ENCODE results near the gene PRKD1.

PRKD1 gene

DNA sequence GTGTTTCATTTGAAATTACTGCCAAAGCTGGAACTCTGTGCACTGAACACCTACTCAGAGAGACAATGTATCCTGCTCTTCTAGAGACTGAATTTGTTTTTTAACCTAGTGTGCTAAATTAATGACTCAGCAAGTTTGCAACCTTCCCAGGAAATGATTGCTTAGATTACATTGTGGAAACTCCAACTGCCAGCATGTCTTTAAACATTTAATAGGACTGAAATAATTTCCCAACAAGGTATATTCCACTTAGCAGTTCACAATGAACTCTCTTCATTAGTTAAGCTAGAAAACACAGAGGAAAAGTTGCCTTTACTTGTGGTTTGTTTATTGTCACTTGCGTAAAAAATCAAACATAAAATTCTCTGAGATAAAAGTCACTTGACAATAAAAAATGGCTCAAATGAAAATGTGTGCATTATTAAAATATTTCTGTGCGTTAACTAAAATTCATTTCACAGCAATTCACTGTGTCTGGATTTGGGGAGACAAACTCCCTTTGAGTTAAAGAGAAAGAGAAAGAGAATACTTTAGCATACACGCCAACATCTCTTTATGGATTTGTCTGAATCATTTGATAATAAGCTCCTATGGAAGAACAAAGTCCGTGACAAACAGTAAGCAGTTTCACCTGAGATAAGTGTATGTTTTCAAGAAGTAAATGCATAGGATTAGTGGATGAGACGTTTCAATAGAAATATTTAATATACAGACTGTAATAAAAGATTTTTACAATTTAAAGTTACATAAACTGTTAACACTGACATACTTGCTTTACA is 284.0 kb downstream of the PRKD1 start:
- Mint-ChIP-seq H3K4me1 (no peaks in the 10 kb centered on the region), H3K36me3 (peaks cover 5% of the 10 kb centered on the region), H3K27ac (no peak overlapping the region), H3K4me3 (no peak overlapping the region), H3K27me3 (no peaks in the 10 kb centered on the region), H3K9me3 (peaks cover 11% of the 10 kb centered on the region)
- ATAC-seq: no peak

DNA sequence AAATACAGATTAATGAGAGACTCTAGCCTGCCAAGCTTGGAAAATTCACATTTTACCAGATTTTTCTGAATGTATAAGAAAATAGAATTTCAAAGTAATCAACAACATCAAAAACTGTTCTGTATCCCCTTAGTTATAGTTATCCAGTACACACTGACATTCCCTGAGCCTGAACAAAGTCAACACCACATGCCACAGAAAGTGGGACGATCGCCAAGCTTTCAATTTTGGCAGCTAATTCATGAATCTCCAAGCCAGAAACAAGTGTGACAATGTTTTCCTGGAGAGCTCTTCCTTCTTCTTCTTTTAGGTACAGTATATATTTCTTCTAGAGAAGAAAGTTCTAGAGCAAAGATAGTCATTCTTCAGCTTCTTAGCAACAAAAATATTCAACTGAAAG is 290.2 kb downstream of the PRKD1 start:
- H3K27ac Mint-ChIP-seq: no peak overlapping the region
- no peak overlapping the region for H3K4me3 Mint-ChIP-seq
- no peak for ATAC-seq
- no peaks in the 10 kb centered on the region for H3K4me1 Mint-ChIP-seq
- H3K27me3 Mint-ChIP-seq: no peaks in the 10 kb centered on the region
- no peaks in the 10 kb centered on the region for H3K9me3 Mint-ChIP-seq
- H3K36me3 Mint-ChIP-seq: no peaks in the 10 kb centered on the region

DNA sequence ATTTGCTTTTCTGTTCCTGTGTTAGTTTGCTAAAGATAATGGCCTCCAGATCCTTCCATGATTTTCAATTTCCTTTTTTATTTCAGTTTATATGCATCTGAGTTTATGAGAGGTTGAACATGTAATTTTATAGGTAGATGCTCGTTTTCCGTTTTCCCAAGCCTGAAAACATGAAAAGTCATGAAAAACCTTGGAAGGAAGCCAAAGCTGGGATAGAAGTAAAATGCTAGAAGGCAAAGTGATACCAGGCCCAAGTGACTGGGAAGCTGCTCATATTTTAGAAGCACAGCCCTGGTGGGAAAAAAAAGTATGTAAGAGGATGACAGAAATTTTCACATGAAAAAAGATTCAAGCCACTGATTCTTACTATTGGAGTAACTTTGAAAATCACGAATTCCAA is 290.8 kb downstream of the PRKD1 start:
- Mint-ChIP-seq H3K4me3 (no peak overlapping the region), H3K4me1 (no peaks in the 10 kb centered on the region), H3K27ac (no peak overlapping the region), H3K27me3 (no peaks in the 10 kb centered on the region), H3K36me3 (no peaks in the 10 kb centered on the region), H3K9me3 (no peaks in the 10 kb centered on the region)
- ATAC-seq: no peak

DNA sequence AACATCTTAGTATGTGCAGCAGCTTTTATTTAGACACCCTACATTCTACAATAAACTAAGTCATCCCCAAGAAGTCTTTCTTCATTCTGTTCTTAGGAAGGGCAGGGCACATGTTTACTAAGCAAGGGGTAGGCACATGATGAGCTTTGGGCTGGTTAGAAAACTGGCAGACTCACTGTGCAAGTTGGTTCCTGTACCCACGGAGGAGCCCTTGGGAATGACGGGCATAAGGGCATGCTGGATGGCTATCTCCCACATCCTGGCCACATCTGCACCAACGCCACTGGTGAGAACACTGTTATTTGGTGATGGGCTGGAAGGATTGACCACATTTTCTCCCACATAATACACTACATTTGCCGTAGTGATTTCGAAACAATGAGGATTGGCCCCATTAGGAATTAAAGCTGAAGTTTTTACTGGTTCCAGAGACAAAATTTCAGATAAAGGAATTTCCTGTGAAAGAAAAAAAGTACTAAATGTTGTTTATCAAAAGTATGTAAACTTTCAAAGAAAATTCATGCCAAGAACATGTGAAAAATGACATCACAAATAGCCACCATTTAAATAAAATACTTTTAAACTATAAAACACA is 297.0 kb downstream of the PRKD1 start:
- no peak for ATAC-seq
- Mint-ChIP-seq H3K27ac (no peak overlapping the region), H3K9me3 (no peaks in the 10 kb centered on the region), H3K4me1 (no peaks in the 10 kb centered on the region), H3K36me3 (no peaks in the 10 kb centered on the region), H3K27me3 (no peaks in the 10 kb centered on the region), H3K4me3 (no peak overlapping the region)

DNA sequence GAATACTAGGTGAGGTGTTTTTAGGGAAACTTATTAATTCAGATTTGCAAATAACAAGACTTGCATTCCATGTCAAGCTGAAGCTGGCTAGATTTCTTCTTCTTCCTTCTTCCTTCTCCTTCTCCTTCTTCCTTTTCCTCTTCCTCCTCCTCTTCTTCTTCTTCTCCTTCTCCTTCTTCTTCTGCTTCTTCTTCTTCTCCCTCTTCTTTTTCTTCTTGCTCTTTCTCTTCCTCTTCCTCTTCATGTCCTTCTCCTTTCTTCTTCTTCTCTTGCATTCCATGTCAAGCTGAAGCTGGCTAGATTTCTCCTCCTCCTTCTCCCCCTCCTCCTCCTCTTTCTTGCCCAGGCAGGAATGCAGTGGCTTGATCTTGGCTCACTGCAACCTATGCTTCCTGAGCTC is 297.8 kb downstream of the PRKD1 start:
- Mint-ChIP-seq H3K27ac (no peak overlapping the region), H3K4me1 (no peaks in the 10 kb centered on the region), H3K4me3 (no peak overlapping the region), H3K9me3 (no peaks in the 10 kb centered on the region), H3K36me3 (no peaks in the 10 kb centered on the region), H3K27me3 (no peaks in the 10 kb centered on the region)
- ATAC-seq: no peak

DNA sequence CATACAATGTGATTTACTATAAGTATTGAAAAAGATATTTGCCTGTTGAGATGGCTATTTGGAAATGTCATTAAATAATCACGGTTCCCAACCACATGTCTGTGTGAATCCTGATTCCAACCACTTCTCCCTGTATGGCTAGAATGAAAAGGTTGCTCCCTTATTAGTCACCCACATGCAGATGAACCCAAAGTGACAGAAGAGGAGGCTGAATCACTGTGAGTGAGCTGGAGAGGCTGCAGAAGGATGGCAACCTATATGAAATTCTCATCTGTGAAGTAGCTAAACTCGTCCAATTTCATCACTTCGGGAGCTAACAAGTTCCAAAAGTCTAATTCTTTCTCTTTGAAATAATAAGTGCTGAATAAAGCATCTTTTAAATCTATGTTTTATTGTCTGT is 300.5 kb downstream of the PRKD1 start:
- H3K27ac Mint-ChIP-seq: no peak overlapping the region
- no peak overlapping the region for H3K4me3 Mint-ChIP-seq
- H3K36me3 Mint-ChIP-seq: no peaks in the 10 kb centered on the region
- no peaks in the 10 kb centered on the region for H3K9me3 Mint-ChIP-seq
- H3K4me1 Mint-ChIP-seq: no peaks in the 10 kb centered on the region
- H3K27me3 Mint-ChIP-seq: no peaks in the 10 kb centered on the region
- ATAC-seq: no peak

DNA sequence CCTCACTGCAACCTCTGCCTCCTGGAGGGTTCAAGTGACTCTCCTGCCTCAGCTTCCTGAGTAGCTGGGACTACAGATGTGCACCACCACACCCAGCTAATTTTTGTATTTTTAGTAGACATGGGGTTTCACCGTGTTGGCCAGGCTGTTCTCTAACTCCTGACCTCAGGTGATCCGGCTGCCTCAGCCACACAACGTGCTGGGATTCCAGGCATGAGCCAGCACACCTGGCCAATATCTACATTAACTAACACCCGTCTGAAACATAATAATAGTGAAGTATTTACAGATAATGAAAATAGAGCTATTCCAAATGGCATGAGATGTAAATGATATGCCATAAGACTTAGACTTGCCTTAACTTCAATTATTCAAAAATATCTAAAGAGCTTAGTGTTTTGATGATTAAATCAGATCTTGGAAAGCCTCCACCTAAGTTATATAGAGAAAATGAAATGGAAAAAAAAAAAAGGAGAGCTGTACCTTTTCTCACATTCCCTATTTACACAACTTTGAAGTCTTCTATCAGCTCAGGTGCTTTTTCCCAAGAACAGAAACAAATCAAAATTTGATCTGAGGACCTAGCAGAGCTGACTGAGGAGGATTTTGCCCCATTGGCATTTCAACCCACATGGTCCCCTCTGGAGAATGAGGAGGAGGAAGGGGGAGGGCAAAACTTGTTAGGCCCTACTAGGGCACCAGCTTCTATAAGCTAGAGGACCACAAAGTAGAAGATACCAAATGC is 309.2 kb downstream of the PRKD1 start:
- Mint-ChIP-seq H3K36me3 (peaks cover 8% of the 10 kb centered on the region), H3K27ac (no peak overlapping the region), H3K9me3 (peaks cover 17% of the 10 kb centered on the region), H3K27me3 (no peaks in the 10 kb centered on the region), H3K4me3 (no peak overlapping the region), H3K4me1 (no peaks in the 10 kb centered on the region)
- no peak for ATAC-seq

DNA sequence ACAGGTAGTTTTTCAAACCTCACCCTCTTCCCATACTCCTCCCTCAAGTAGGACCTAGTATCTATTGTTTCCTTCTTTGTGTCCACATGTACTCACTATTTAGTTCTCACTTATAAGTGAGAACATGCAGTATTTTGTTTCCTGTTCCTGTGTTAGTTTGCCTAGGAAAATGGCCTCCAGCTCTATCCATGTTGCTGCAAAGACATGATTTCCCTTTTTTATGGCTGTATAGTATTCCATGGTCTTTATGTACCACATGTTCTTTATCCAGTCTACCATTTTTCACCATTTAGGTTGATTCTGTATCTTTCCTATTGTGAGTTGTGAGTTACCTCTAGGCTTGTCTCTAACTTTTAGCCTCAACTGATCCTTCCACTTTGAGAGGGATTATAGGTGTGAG is 310.7 kb downstream of the PRKD1 start:
- H3K36me3 Mint-ChIP-seq: peaks cover 8% of the 10 kb centered on the region
- no peaks in the 10 kb centered on the region for H3K4me1 Mint-ChIP-seq
- H3K27me3 Mint-ChIP-seq: no peaks in the 10 kb centered on the region
- H3K9me3 Mint-ChIP-seq: peaks cover 17% of the 10 kb centered on the region
- no peak overlapping the region for H3K27ac Mint-ChIP-seq
- ATAC-seq: no peak
- no peak overlapping the region for H3K4me3 Mint-ChIP-seq

DNA sequence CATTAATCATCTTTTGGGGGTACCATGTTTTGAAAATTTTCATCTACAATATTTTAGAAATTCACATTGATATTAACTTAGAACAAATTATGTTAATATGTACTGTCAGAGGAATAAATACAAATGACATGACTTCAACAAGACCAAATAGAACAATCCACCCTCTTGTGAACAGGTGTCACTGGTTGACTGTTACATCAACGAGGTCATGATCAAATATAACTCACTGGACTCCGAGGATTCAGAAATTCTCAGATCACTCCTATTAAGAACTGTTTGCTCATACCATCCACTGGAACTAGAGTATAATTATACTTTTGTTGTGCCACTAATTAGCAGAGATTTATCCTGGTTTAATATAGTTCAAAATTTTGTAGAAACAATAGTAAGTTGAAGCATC is 318.8 kb downstream of the PRKD1 start:
- Mint-ChIP-seq H3K27ac (no peak overlapping the region), H3K27me3 (no peaks in the 10 kb centered on the region)

DNA sequence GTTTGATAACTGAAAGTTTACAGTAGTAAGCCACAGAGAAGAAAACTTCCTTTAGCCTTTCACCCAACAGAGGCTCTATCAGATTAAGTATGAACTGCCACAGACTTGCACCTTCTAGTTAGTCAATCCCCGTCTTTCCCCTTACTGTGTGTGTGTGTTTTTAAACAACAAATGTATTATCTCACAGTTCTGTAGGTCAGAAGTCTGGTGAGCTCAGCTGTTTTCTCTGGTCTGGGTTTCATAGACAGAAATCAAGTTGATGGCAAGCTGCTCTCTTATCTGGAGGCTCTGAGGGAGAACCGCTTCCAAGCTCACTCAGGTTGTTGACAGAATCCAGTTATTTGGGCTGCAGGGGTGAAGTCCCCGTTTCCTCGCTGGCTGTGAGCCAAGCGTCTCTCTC is 320.5 kb downstream of the PRKD1 start:
- H3K27ac Mint-ChIP-seq: no peak overlapping the region
- H3K36me3 Mint-ChIP-seq: no peaks in the 10 kb centered on the region
- no peaks in the 10 kb centered on the region for H3K4me1 Mint-ChIP-seq
- H3K27me3 Mint-ChIP-seq: no peaks in the 10 kb centered on the region
- no peak for ATAC-seq
- peaks cover 5% of the 10 kb centered on the region for H3K9me3 Mint-ChIP-seq
- no peak overlapping the region for H3K4me3 Mint-ChIP-seq

More for the DNA sequence above, 318.8 kb downstream of the PRKD1 start:
- Mint-ChIP-seq H3K4me1 (no peaks in the 10 kb centered on the region), H3K9me3 (peaks cover 5% of the 10 kb centered on the region), H3K36me3 (no peaks in the 10 kb centered on the region), H3K4me3 (no peak overlapping the region)
- ATAC-seq: no peak

DNA sequence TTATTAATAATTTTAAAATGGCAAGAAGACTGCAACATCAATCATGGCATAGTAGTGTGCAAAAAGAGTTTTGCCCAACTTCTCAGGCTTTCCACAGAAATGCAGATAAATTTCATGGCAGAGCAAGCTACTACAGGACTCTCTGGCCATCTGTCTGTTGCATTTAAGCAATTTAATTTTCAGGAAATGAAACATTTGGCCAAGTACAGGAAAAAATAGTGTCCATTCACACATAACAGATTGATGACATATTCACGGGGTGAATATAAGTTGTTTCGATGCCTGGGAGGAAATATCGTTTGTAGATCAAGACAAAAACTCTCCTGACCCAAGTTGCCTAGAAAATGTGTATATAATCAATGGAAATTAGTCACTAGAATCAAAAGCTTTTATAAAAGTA is 324.0 kb downstream of the PRKD1 start:
- H3K9me3 Mint-ChIP-seq: peaks cover 5% of the 10 kb centered on the region
- no peaks in the 10 kb centered on the region for H3K36me3 Mint-ChIP-seq
- no peak for ATAC-seq
- no peak overlapping the region for H3K4me3 Mint-ChIP-seq
- H3K27ac Mint-ChIP-seq: no peak overlapping the region
- H3K4me1 Mint-ChIP-seq: no peaks in the 10 kb centered on the region
- no peaks in the 10 kb centered on the region for H3K27me3 Mint-ChIP-seq

DNA sequence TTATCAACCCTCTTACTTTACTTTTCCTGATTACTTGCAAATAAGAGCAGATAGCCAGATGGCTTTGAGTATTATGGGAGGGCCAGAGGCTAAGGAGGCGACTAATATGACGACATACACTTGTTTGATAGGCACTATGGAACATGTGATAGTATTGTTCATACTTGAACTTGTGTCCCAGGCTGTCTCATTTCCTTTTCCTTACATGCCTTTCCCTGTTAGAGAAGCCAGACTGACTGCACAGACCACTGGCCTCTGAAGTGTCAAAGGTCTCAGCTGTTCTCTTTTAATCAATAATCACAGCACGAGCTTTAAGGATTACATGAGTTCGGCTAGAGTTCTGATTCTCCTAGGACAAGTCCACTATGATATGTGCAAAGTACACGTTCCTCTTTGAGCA is 326.0 kb downstream of the PRKD1 start:
- Mint-ChIP-seq H3K36me3 (no peaks in the 10 kb centered on the region), H3K27me3 (no peaks in the 10 kb centered on the region), H3K4me3 (no peak overlapping the region), H3K27ac (no peak overlapping the region), H3K9me3 (peaks cover 5% of the 10 kb centered on the region), H3K4me1 (no peaks in the 10 kb centered on the region)
- ATAC-seq: no peak

DNA sequence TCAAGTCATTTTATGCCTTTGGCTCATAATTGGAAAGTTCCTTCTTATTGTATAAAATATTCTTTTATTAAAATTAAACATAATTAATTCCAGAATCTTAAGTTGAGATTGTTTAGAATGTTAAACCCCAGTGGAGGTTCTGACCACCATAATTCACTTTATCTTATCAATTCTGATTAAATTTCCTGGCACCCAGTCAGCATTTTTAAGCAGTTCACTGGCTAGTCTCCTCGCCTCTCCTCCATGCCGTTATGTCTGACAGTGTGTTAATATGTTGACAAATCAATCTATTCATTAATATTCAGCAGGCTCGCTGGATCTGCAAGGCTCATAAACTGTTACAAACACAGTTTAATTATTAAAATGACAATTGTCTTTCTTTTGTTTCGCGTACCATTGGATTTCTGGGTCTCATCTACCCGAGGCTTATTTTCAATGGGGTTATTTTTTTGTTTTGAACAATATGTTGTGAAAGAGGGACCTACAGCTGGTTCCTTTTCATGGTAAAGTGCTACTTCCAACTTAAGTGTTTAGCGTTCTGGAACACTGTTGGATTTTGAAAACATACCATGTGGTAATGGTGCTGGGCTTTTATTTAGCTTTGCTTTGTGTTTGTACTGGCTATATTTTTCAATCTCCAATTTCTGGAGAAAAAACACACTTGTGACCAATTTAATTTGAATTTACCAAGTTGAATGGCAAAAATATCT is 339.7 kb downstream of the PRKD1 start:
- Mint-ChIP-seq H3K4me1 (no peaks in the 10 kb centered on the region), H3K27me3 (no peaks in the 10 kb centered on the region), H3K9me3 (no peaks in the 10 kb centered on the region), H3K27ac (no peak overlapping the region), H3K36me3 (no peaks in the 10 kb centered on the region), H3K4me3 (no peak overlapping the region)
- ATAC-seq: no peak

DNA sequence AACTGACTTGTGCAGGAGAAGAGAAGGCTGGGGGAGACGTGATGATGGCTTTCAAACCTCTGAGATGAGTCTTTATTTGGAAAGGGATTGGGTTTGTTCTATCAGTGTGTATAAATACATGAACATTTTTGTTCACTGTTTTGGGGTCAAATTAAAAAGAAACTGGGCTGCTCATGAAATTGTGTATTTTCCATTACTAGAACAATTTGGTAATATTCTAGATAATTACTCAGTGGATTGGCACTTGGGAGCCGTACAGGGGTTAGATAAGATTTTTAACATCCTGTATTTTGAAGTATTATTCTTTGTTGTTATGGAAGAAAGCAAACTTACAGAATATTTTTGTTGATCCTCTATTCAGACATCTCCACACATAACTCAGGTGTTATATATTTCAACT is 340.6 kb downstream of the PRKD1 start:
- Mint-ChIP-seq H3K9me3 (no peaks in the 10 kb centered on the region), H3K27ac (no peak overlapping the region), H3K4me3 (no peak overlapping the region), H3K36me3 (no peaks in the 10 kb centered on the region), H3K27me3 (no peaks in the 10 kb centered on the region), H3K4me1 (no peaks in the 10 kb centered on the region)
- no peak for ATAC-seq

DNA sequence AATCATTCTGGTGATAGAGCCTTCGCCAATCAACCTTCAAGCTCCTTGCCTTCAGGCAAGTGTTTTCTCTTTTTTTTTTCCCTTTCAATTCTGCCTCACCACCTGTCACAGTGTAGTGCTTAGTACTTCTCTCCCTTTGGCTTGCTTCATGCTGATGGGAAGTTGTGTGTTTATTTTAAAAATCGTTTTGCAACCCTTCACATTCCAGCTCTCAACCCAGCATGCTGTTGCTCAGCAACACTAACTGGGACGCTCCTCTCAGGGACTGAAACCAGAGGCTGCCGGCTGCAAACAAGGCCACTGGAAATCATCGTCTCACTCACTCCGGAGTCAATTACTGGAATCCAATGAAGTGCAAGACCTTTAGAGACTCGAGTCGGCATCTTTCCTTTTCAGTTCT is 342.7 kb downstream of the PRKD1 start:
- Mint-ChIP-seq H3K36me3 (no peaks in the 10 kb centered on the region), H3K4me3 (no peak overlapping the region), H3K4me1 (no peaks in the 10 kb centered on the region), H3K27ac (no peak overlapping the region), H3K27me3 (no peaks in the 10 kb centered on the region), H3K9me3 (no peaks in the 10 kb centered on the region)
- ATAC-seq: no peak

All from stimulated activated memory B cell treated with anti-CD40 and anti-IgM and Interleukin-4, amounts not matched to agents 10 μg/mL and 1 μg/mL and 100 μg/mL, for 72 hours (primary cell).